Transverse colon (tissue), 3 donors: ENCODE data around the gene LRFN5.

ENCODE experiments used
- EP300 ChIP-seq: sonication (generic); formaldehyde crosslinking; IDR thresholded peaks from one replicate; pipeline ENCODE4 v1.6.1; 2017; ENCODE audit warnings: antibody characterized with exemption, low read depth
- TF ChIP-seq, protein P1 (sequence below), 5 experiments: fragments of 200-600 bp in 3 of 5; fragments of 450-650 bp in 2 of 5; sonication (generic) in 3 of 5; IDR thresholded peaks; 1 replicate in 2 of 5; 2 replicates in 3 of 5; pipeline ENCODE4 v1.5.1; 2016 to 2017; ENCODE audit warnings: antibody characterized with exemption in 5 of 5, inconsistent platforms in 3 of 5, mild to moderate bottlenecking in 2 of 5, moderate library complexity in 1 of 5

DNA sequence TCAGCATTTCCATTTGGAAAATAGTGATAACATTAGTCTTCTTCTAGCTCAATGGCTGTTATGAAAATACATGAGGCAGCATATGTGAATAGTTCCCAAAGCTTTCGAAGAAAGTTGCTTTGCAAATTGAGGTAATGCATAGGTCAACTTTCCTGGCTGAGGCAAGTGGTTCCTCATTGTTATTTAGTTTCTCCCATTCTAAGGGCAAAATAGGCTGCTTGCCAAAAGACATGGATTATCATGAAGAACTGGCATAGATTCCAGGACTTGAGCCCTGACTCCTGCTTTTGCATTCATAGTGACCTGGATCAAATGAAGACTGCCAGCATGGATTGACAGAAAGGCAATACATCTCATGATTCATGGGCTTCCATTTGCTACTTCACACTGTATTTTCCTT lies 35.7 kb downstream of the LRFN5 start:
- no peak for TF ChIP-seq EP300
- TF ChIP-seq, protein P1, sequence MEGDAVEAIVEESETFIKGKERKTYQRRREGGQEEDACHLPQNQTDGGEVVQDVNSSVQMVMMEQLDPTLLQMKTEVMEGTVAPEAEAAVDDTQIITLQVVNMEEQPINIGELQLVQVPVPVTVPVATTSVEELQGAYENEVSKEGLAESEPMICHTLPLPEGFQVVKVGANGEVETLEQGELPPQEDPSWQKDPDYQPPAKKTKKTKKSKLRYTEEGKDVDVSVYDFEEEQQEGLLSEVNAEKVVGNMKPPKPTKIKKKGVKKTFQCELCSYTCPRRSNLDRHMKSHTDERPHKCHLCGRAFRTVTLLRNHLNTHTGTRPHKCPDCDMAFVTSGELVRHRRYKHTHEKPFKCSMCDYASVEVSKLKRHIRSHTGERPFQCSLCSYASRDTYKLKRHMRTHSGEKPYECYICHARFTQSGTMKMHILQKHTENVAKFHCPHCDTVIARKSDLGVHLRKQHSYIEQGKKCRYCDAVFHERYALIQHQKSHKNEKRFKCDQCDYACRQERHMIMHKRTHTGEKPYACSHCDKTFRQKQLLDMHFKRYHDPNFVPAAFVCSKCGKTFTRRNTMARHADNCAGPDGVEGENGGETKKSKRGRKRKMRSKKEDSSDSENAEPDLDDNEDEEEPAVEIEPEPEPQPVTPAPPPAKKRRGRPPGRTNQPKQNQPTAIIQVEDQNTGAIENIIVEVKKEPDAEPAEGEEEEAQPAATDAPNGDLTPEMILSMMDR (IDR thresholded peaks at IDR 0.05), result no peak
